Testis (tissue), 3 donors: ENCODE data around the gene SOWAHA. TPM values are rescaled to one million over a fixed set of nuclear protein-coding genes. Genes with fewer than 3 reads are reported as not detected.

Experiments used
- DNase-seq: peaks from one replicate; pipeline ENCODE4 v3.0.0-alpha.2; 2019
- H3K27ac ChIP-seq, 2 donors: fragments of 200-600 bp; sonication (generic); one replicate each; pipeline ENCODE4 v1.5.1; 2019
- H3K27me3 ChIP-seq: fragments of 200-600 bp; sonication (generic); one replicate; pipeline ENCODE4 v1.5.1; 2019
- H3K36me3 ChIP-seq: fragments of 200-600 bp; sonication (generic); one replicate; pipeline ENCODE4 v1.5.1; 2017; ENCODE audit warnings: low read depth; ENCODE audit errors: missing control alignments
- H3K4me1 ChIP-seq: fragments of 200-600 bp; sonication (generic); one replicate; pipeline ENCODE4 v1.5.1; 2019
- H3K4me3 ChIP-seq, 2 donors: fragments of 200-600 bp; sonication (generic); one replicate each; pipeline ENCODE4 v1.5.1; 2017 to 2019
- H3K9me3 ChIP-seq: fragments of 200-600 bp; sonication (generic); one replicate; pipeline ENCODE4 v1.5.1; 2017
- CTCF ChIP-seq, 3 experiments: fragments of 450-650 bp in 2 of 3; fragments of 200-600 bp in 1 of 3; sonication (generic) in 1 of 3; IDR thresholded peaks; one replicate each; pipeline ENCODE4 v1.5.1; 2016 to 2019; ENCODE audit warnings: antibody characterized with exemption in 3 of 3, mild to moderate bottlenecking in 2 of 3, moderate library complexity in 1 of 3
- POLR2A ChIP-seq: fragments of 450-650 bp; IDR thresholded peaks from one replicate; pipeline ENCODE4 v1.6.1; 2017; ENCODE audit warnings: antibody characterized with exemption, mild to moderate bottlenecking, moderate library complexity
- WGBS, 2 donors: methylation state at CpG; one replicate each; pipeline ENCODE4 v1.1.5; 2018; 5-methylcytosine and 5-hydroxymethylcytosine counted together
- intact Hi-C: fragments of 100-400 bp; cut with DNase I; formaldehyde crosslinking; loops from one replicate; pipeline ENCODE4 v1.15.1; 2023; ENCODE audit warnings: low total_unique reads
- polyA plus RNA-seq: library from polyadenylated mRNA; stranded (reverse); fragments of 350-450 nt; fragmentation: Illumina TruSeq; extraction: RNeasy Lipid Tissue Mini Kit (QIAGEN cat#74804); gene quantifications from one replicate; pipeline ENCODE4 v1.2.3, GENCODE V29; 2014; ENCODE audit warnings: low read depth, low replicate concordance; ENCODE audit not compliant: insufficient read depth
- total RNA-seq, 2 donors: library from RNA; depleted of rRNA; stranded (reverse); fragments of >200 nt; gene quantifications; one replicate each; pipeline ENCODE4 v1.2.3, GENCODE V29; 2016

SOWAHA gene
- total and polyA plus RNA-seq, 3 donors from 2014 or later, result 0.46 to 1.3 (median 1.2) TPM

- Histone ChIP-seq H3K36me3 (no peaks in the 10 kb centered on the region), H3K9me3 (no peaks in the 10 kb centered on the region), H3K27ac (no peak overlapping the region), H3K4me1 (peaks cover 6% of the 10 kb centered on the region), H3K4me3 (no peak overlapping the region), H3K27me3 (no peaks in the 10 kb centered on the region)
- peak; percentile 1 for DNase-seq
- 94 to 100% methylated on average over 1 of the region's 1 CpG for WGBS, 2 donors
- intact Hi-C loops, result no loop called here
- TF ChIP-seq CTCF (IDR thresholded peaks at IDR 0.05) (no peak), POLR2A (no peak)
These were observed 8.7 kb downstream of the SOWAHA start for GRCh38 chr5:132821791-132822190.

DNA sequence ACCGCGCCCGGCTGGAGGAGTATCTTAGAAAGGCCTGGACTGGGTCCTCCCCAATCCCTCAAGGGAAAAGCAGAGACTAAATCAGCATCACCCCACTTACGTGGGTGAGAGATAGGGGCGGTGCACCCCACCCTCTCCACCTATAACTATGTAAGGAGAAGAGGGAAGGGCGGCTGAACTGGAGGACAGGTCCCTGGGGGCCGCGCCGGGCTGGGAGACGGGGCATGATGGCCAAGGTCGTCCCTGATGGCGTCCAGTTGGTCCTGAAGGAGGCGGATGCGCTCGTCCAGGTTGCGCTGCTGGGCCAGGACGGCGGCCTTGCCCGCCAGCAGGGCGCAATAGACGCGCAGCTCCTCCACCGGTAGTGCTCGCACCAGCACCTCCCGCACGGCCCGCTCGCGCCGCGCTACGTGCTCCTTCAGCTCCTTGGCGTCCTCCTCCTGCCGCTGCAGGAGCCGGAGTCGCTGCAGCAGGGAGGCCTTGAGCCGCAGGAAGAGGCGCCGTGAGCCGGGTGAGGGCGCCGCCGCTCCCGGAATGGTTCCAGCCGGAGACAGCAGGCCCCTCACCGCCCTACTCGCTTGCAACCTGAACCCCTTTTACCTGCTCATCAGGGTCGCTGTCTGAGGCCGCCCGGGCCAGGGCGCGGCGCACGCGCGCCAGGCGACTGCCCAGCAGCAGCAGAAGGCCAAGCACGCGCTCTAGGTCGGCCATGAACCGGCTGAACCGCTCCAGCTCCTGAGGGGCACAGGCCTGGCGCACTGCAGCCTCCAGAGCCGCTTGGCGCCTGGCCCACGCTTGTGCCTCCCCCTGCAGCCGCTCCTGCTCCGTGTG is 9.8 kb downstream of the SOWAHA start:
- intact Hi-C loops, result no loop called here
- Histone ChIP-seq H3K4me3 (peak overlapping the region in 1 of 2 donors; percentile 55), H3K27me3 (no peaks in the 10 kb centered on the region), H3K36me3 (no peaks in the 10 kb centered on the region), H3K4me1 (peaks cover 6% of the 10 kb centered on the region), H3K9me3 (no peaks in the 10 kb centered on the region), H3K27ac (peak overlapping the region in 1 of 2 donors; percentile 36)
- no peak for TF ChIP-seq POLR2A
- TF ChIP-seq CTCF (IDR thresholded peaks at IDR 0.05), result no peak
- 13 to 57% methylated on average over 39 to 47 of the region's 68 CpGs for WGBS, 2 donors
- DNase-seq, result peak; percentile 63

GRCh38 chr5:132823481-132824050 is 10.5 kb downstream of the SOWAHA start:
- 74 to 87% methylated on average over 3 to 7 of the region's 7 CpGs for WGBS, 2 donors
- H3K36me3 ChIP-seq, result no peaks in the 10 kb centered on the region
- no peaks in the 10 kb centered on the region for H3K27me3 ChIP-seq
- peak overlapping the region in 1 of 2 donors; percentile 36 for H3K27ac ChIP-seq
- H3K4me1 ChIP-seq, result peaks cover 6% of the 10 kb centered on the region
- intact Hi-C loops, result no loop called here
- no peak for DNase-seq
- peak overlapping the region in 1 of 2 donors; percentile 55 for H3K4me3 ChIP-seq
- TF ChIP-seq CTCF (IDR thresholded peaks at IDR 0.05) (no peak), POLR2A (no peak)
- no peaks in the 10 kb centered on the region for H3K9me3 ChIP-seq

DNA sequence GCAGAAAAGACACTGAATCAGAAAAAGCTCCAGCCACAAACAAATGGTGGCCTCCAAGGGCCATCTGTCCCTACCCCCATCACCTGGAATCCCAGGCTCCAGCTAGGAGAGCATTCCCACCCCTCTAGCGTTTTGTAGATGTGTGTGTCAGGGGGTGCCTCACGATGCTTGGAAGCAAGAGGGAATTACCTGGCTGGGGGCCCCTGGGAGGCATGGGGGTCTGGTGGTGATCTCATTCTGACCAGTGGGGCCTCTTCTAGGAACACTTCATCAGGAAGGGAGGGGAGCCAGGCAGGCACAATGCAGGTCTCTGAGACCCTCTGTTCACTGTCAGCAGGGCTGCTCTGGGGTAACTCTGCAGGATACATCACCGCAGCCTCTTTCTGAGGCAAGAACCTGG is 11.3 kb downstream of the SOWAHA start:
- peaks cover 6% of the 10 kb centered on the region for H3K4me1 ChIP-seq
- no peaks in the 10 kb centered on the region for H3K9me3 ChIP-seq
- H3K4me3 ChIP-seq, result no peak overlapping the region
- no peaks in the 10 kb centered on the region for H3K36me3 ChIP-seq
- WGBS, 2 donors, result 88 to 94% methylated on average over 3 of the region's 3 CpGs
- no peak for TF ChIP-seq CTCF (IDR thresholded peaks at IDR 0.05)
- no peak for TF ChIP-seq POLR2A
- no peaks in the 10 kb centered on the region for H3K27me3 ChIP-seq
- intact Hi-C loops, result no loop called here
- H3K27ac ChIP-seq, result no peak overlapping the region
- DNase-seq, result no peak
